ENCODE results near the gene RBM26. TPM values are rescaled to one million over a fixed set of nuclear protein-coding genes. Genes with fewer than 3 reads are reported as not detected.

Gene RBM26
- total RNA-seq, 4 donors from 2014 or later, result 19.8 to 29.9 (median 21.3) TPM

DNA sequence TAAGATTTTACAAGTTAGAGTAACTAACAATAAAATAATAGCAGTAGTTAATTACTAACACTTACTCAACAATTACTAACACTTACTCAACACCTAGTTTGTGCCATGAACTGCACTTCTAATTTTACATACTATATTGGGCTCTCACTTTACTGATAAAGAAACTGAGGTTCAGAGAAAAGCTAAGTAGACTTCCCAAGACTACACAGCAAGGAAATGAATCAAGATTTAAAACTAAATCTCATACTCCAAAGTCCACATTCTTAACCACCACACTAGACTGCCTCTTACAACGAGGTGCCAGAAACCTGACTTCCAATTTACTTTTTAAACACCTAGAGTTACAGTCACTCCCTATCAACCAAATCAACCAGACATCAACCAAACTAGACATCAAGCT, 25.1 kb downstream of the RBM26 start:
- no peak for DNase-seq (ENCODE audit: extremely low spot score)
- TF ChIP-seq, protein P1, sequence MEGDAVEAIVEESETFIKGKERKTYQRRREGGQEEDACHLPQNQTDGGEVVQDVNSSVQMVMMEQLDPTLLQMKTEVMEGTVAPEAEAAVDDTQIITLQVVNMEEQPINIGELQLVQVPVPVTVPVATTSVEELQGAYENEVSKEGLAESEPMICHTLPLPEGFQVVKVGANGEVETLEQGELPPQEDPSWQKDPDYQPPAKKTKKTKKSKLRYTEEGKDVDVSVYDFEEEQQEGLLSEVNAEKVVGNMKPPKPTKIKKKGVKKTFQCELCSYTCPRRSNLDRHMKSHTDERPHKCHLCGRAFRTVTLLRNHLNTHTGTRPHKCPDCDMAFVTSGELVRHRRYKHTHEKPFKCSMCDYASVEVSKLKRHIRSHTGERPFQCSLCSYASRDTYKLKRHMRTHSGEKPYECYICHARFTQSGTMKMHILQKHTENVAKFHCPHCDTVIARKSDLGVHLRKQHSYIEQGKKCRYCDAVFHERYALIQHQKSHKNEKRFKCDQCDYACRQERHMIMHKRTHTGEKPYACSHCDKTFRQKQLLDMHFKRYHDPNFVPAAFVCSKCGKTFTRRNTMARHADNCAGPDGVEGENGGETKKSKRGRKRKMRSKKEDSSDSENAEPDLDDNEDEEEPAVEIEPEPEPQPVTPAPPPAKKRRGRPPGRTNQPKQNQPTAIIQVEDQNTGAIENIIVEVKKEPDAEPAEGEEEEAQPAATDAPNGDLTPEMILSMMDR (IDR thresholded peaks at IDR 0.05), result no peak
- no peak for TF ChIP-seq POLR2A (IDR thresholded peaks at IDR 0.05; ENCODE audit: low read depth)
- no peak for TF ChIP-seq EP300 (IDR thresholded peaks at IDR 0.05)
- TF ChIP-seq POLR2AphosphoS5 (IDR thresholded peaks at IDR 0.05), result no peak
- intact Hi-C loops (cut with DNase I), result no loop called here

DNA sequence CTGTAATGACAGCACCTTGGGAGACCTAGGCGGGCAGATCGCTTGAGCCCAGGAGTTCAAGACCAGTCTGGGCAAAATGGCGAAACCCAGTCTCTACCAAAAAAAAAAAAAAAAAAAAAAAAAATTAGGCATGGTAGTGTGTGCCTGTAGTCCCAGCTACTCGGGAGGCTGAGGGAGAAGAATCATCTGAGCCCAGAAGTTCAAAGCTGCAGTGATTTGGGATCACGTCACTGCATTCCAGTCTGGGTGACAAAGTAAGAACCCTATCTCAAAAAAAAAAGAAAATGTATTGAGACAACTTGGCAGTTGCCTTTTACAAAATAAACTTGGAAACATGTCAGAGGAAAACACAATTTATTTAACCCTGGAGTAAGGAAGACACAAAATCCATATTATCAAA, 26.8 kb downstream of the RBM26 start:
- no peak overlapping the region for H3K4me3 ChIP-seq
- peaks cover 19 to 39% (median 31%) of the 10 kb centered on the region in 4 donors for H3K36me3 ChIP-seq
- no peak for DNase-seq (ENCODE audit: extremely low spot score)
- H3K9me3 ChIP-seq, result no peaks in the 10 kb centered on the region
- TF ChIP-seq, protein P1 (IDR thresholded peaks at IDR 0.05), result no peak
- TF ChIP-seq EP300 (IDR thresholded peaks at IDR 0.05) (no peak), POLR2A (IDR thresholded peaks at IDR 0.05; ENCODE audit: low read depth) (no peak), POLR2AphosphoS5 (IDR thresholded peaks at IDR 0.05) (no peak)
- H3K4me1 ChIP-seq, result peaks cover 0 to 8% (median 6%) of the 10 kb centered on the region in 4 donors
- no peaks in the 10 kb centered on the region for H3K27me3 ChIP-seq
- intact Hi-C loops (cut with DNase I), result no loop called here
- WGBS, result 88% methylated on average over 5 of the region's 5 CpGs
- no peak overlapping the region for H3K27ac ChIP-seq (replicated peaks in 1 of 4)

More for the DNA sequence above, 25.1 kb downstream of the RBM26 start:
- no peak overlapping the region for H3K27ac ChIP-seq (replicated peaks in 1 of 4)
- no peaks in the 10 kb centered on the region for H3K27me3 ChIP-seq
- peaks cover 8 to 15% (median 12%) of the 10 kb centered on the region in 4 donors for H3K4me1 ChIP-seq
- WGBS, result 95% methylated on average over 1 of the region's 1 CpG
- no peak overlapping the region for H3K4me3 ChIP-seq
- peaks cover 12 to 26% (median 21%) of the 10 kb centered on the region in 4 donors for H3K36me3 ChIP-seq
- H3K9me3 ChIP-seq, result no peaks in the 10 kb centered on the region

DNA sequence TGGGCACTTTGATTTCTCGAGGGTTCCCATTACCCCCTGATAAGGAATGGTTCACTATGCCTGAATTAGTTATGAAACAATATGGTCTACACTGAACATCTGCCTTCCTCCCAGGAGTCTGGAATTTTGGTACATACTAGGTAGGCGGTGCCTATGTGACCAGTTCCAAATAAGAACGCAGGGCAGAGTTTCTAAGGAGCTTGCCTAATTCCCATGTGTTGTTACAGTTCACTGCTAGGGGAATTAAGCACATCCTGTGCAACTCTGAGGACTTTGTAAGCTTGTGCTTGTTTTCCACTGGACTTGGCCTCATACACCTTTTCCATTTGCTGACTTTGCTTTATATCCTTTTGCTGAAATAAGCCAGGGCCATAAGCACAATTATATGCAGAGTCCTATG, 29.2 kb downstream of the RBM26 start:
- H3K4me3 ChIP-seq, result no peak overlapping the region
- H3K27ac ChIP-seq (replicated peaks in 1 of 4), result no peak overlapping the region
- peaks cover 0 to 6% (median 0%) of the 10 kb centered on the region in 4 donors for H3K4me1 ChIP-seq
- intact Hi-C loops (cut with DNase I), result no loop called here
- WGBS, result 89% methylated on average over 3 of the region's 3 CpGs
- no peak for DNase-seq (ENCODE audit: extremely low spot score)
- TF ChIP-seq POLR2A (IDR thresholded peaks at IDR 0.05; ENCODE audit: low read depth) (no peak), EP300 (IDR thresholded peaks at IDR 0.05) (no peak), POLR2AphosphoS5 (IDR thresholded peaks at IDR 0.05) (no peak)
- TF ChIP-seq, protein P1 (IDR thresholded peaks at IDR 0.05), result no peak
- no peaks in the 10 kb centered on the region for H3K27me3 ChIP-seq
- H3K36me3 ChIP-seq, result peaks cover 20 to 47% (median 37%) of the 10 kb centered on the region in 4 donors
- no peaks in the 10 kb centered on the region for H3K9me3 ChIP-seq

DNA sequence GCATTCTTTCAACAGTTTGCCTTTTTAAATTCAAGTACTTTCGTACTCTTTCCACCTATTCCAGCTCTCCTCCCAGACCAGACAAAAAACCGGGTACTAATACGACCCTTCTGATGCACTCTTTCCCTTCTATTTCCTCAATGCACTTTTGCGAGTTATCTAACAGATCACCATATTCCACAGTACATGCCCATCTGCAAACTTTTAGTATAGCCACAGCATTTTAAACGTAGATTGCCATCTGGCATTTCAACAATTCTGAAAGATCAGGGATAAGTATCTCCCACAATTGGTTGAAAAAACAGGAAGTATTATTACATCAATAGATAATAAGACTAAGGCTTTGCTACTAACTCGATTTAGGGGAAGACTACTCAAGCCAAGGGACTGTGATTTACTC, 31.5 kb downstream of the RBM26 start:
- Histone ChIP-seq H3K4me1 (peaks cover 0 to 6% (median 0%) of the 10 kb centered on the region in 4 donors), H3K27me3 (no peaks in the 10 kb centered on the region), H3K4me3 (no peak overlapping the region), H3K9me3 (no peaks in the 10 kb centered on the region), H3K36me3 (peaks cover 39 to 70% (median 54%) of the 10 kb centered on the region in 4 donors), H3K27ac (replicated peaks in 1 of 4) (no peak overlapping the region)
- TF ChIP-seq POLR2A (IDR thresholded peaks at IDR 0.05; ENCODE audit: low read depth) (no peak), EP300 (IDR thresholded peaks at IDR 0.05) (no peak), POLR2AphosphoS5 (IDR thresholded peaks at IDR 0.05) (no peak)
- TF ChIP-seq, protein P1 (IDR thresholded peaks at IDR 0.05), result no peak
- intact Hi-C loops (cut with DNase I), result no loop called here
- WGBS, result 85% methylated on average over 6 of the region's 6 CpGs
- DNase-seq (ENCODE audit: extremely low spot score), result no peak

DNA sequence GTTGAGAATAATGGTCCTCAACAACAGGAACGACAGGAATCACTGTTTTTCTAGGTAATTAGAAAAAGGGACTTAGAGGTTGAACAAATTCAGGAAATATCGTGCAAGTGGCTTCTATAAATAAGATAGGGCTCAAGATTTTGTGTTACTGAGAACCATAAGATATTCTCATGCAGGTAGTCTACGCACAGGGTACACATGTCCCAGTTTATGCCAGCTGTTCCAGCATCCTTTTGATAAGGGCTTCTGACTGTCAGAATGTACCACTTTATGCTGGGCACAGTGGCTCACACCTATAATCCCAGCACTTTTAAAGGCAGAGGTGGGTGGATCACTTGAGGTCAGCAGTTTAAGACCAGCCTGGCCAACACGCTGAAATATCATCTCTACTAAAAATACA, 32.1 kb downstream of the RBM26 start:
- 98% methylated on average over 4 of the region's 4 CpGs for WGBS
- DNase-seq (ENCODE audit: extremely low spot score), result no peak
- H3K27ac ChIP-seq (replicated peaks in 1 of 4), result no peak overlapping the region
- intact Hi-C loops (cut with DNase I), result no loop called here
- H3K4me3 ChIP-seq, result no peak overlapping the region
- TF ChIP-seq, protein P1 (IDR thresholded peaks at IDR 0.05), result no peak
- TF ChIP-seq EP300 (IDR thresholded peaks at IDR 0.05), result no peak
- no peak for TF ChIP-seq POLR2A (IDR thresholded peaks at IDR 0.05; ENCODE audit: low read depth)
- TF ChIP-seq POLR2AphosphoS5 (IDR thresholded peaks at IDR 0.05), result no peak
- H3K9me3 ChIP-seq, result no peaks in the 10 kb centered on the region
- H3K27me3 ChIP-seq, result no peaks in the 10 kb centered on the region
- H3K36me3 ChIP-seq, result peaks cover 39 to 74% (median 57%) of the 10 kb centered on the region in 4 donors
- H3K4me1 ChIP-seq, result peaks cover 0 to under 1% (median 0%) of the 10 kb centered on the region in 4 donors
